Gastroesophageal sphincter (tissue), 4 donors: ENCODE results near the gene PPP1R2B. TPM values are rescaled to one million over a fixed set of nuclear protein-coding genes. Genes with fewer than 3 reads are reported as not detected.

Experiments
- ATAC-seq: fragments of 150-250 bp; one replicate; pipeline ENCODE4 v1.9.1; 2016; ENCODE audit warnings: mild to moderate bottlenecking, moderate library complexity
- H3K27ac ChIP-seq, 4 donors: fragments of 200-600 bp; sonication (generic) in 3 of 4; 1 replicate in 3 of 4; 2 replicates in 1 of 4; pipeline ENCODE4 v1.5.1; 2016 to 2019
- H3K27me3 ChIP-seq: fragments of 200-600 bp; sonication (generic); one replicate; pipeline ENCODE4 v1.5.1; 2019
- H3K36me3 ChIP-seq, 2 donors: fragments of 200-600 bp; sonication (generic); one replicate each; pipeline ENCODE4 v1.5.1; 2019; ENCODE audit warnings: control low read depth in 1 of 2
- H3K4me1 ChIP-seq, 3 donors: fragments of 200-600 bp; sonication (generic); 1 replicate in 2 of 3; 2 replicates in 1 of 3; pipeline ENCODE4 v1.5.1; 2016 to 2019; ENCODE audit warnings: control low read depth in 2 of 3
- H3K4me3 ChIP-seq, 2 donors: fragments of 200-600 bp; sonication (generic); one replicate each; pipeline ENCODE4 v1.5.1; 2019; ENCODE audit warnings: mild to moderate bottlenecking in 1 of 2, moderate library complexity in 1 of 2
- H3K9me3 ChIP-seq, 3 donors: fragments of 200-600 bp; sonication (generic); one replicate each; pipeline ENCODE4 v1.5.1; 2017 to 2019; ENCODE audit warnings: control low read depth in 2 of 3
- CTCF ChIP-seq, 4 experiments: fragments of 200-600 bp in 2 of 4; fragments of 450-650 bp in 2 of 4; sonication (generic) in 1 of 4; IDR thresholded peaks; one replicate each; pipeline ENCODE4 v1.5.1; 2017 to 2019; ENCODE audit warnings: antibody characterized with exemption in 4 of 4, mild to moderate bottlenecking in 2 of 4, moderate library complexity in 2 of 4
- EP300 ChIP-seq: sonication (generic); formaldehyde crosslinking; IDR thresholded peaks from one replicate; pipeline ENCODE4 v1.6.1; 2017; ENCODE audit warnings: antibody characterized with exemption, mild to moderate bottlenecking
- POLR2A ChIP-seq, 2 donors: fragments of 450-650 bp; IDR thresholded peaks; one replicate each; pipeline ENCODE4 v1.6.1; 2017; ENCODE audit warnings: antibody characterized with exemption in 2 of 2, mild to moderate bottlenecking in 2 of 2, moderate library complexity in 1 of 2
- POLR2AphosphoS5 ChIP-seq: sonication (generic); formaldehyde crosslinking; IDR thresholded peaks from one replicate; pipeline ENCODE4 v1.6.1; 2017; ENCODE audit warnings: antibody characterized with exemption
- WGBS, 2 donors: methylation state at CpG; one replicate each; pipeline ENCODE4 v1.1.5; 2018; ENCODE audit warnings: low coverage in 1 of 2; 5-methylcytosine and 5-hydroxymethylcytosine counted together
- small RNA-seq, 4 donors: library from RNA; depleted of rRNA; stranded (forward); fragments of <200 nt; gene quantifications; one replicate each; pipeline ENCODE3, GENCODE V24; 2016
- total RNA-seq, 4 donors: library from RNA; depleted of rRNA; stranded (reverse); fragments of >200 nt; gene quantifications; one replicate each; pipeline ENCODE4 v1.1.0, GENCODE V29; 2016

Gene PPP1R2B
- total RNA-seq, 4 donors from 2014 or later, result 0.13 to 0.15 TPM; not detected in 2

DNA sequence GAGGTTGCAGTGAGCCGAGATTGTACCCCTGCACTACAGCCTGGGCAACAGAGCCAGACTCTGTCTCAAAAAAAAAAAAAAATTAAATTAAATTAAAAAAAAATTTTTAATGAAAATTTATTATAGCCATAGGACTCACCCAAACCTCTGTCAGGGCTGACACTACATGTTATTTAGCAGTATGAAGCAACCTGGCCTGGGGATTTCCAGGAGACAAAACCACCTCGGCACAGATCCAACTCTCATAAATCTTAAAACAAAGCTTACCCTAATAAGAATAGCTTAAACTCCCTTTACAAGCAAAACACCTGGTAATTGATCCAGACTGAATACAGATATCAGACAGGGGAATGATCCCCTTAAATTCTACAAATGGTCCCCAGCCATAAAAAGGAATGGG, 38.4 kb downstream of the PPP1R2B start:
- no peak for TF ChIP-seq POLR2AphosphoS5
- no peak for TF ChIP-seq CTCF (IDR thresholded peaks at IDR 0.05)
- no peak for TF ChIP-seq POLR2A (IDR thresholded peaks at IDR 0.05)
- no peak for TF ChIP-seq EP300
- 58 to 67% methylated on average over 1 to 2 of the region's 2 CpGs for WGBS, 2 donors

DNA sequence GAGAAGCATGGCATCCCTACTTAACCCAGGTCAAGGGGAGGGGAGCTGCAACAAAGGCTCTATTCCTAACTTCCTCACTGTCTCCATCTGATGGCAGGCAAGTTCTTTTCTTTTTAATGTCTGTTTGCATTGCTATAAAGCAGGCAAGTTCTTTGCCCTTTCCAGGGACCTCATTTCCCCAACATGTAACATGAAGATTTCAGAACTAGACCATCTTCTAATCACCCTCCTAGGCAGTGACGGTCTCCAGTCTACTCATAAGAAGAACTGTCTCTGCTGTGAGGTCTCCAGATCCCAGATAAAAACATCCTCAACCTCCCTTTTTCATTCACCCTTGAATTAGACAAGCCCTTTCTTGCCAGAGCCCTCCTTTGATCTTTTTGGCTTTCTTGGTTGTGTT, 42.1 kb downstream of the PPP1R2B start:
- WGBS, 2 donors, result 63 to 80% methylated on average over 1 of the region's 1 CpG
- Histone ChIP-seq H3K36me3 (no peaks in the 10 kb centered on the region), H3K9me3 (no peaks in the 10 kb centered on the region), H3K27ac (no peak overlapping the region), H3K4me1 (no peaks in the 10 kb centered on the region), H3K27me3 (no peaks in the 10 kb centered on the region), H3K4me3 (no peak overlapping the region)
- TF ChIP-seq POLR2AphosphoS5 (no peak), EP300 (no peak), POLR2A (IDR thresholded peaks at IDR 0.05) (no peak), CTCF (IDR thresholded peaks at IDR 0.05) (no peak)
- ATAC-seq, result no peak

More for the DNA sequence above, 38.4 kb downstream of the PPP1R2B start:
- Histone ChIP-seq H3K9me3 (no peaks in the 10 kb centered on the region), H3K27ac (no peak overlapping the region), H3K27me3 (no peaks in the 10 kb centered on the region), H3K4me1 (no peaks in the 10 kb centered on the region), H3K4me3 (no peak overlapping the region), H3K36me3 (no peaks in the 10 kb centered on the region)
- no peak for ATAC-seq

GRCh38 chr5:156892864-156893263, 42.8 kb downstream of the PPP1R2B start:
- Histone ChIP-seq H3K27ac (no peak overlapping the region), H3K36me3 (no peaks in the 10 kb centered on the region), H3K27me3 (no peaks in the 10 kb centered on the region), H3K4me1 (no peaks in the 10 kb centered on the region), H3K4me3 (no peak overlapping the region), H3K9me3 (no peaks in the 10 kb centered on the region)
- TF ChIP-seq CTCF (IDR thresholded peaks at IDR 0.05) (no peak), POLR2A (IDR thresholded peaks at IDR 0.05) (no peak), POLR2AphosphoS5 (no peak), EP300 (no peak)
- ATAC-seq, result no peak
- 82 to 88% methylated on average over 2 to 4 of the region's 4 CpGs for WGBS, 2 donors

DNA sequence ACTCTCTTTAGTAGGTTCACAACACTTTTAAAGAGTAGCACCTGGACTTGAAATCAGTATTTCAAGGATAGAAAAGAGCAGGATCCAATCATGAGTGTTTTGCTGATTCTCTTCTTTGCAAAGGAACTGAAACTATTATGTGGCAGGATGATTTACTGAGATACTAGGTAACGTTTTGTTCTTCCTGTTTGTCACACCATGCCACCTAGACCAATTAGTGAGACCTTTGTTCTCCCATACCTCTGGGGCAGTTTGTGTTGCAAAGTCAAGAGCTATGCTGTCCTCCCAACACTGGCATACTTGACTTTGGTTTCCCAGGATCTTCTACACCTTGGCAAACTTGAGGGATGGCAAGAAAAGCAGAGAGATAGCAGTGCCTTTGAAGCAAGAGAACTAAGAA, 43.4 kb downstream of the PPP1R2B start:
- WGBS, 2 donors, result 44 to 60% methylated on average over 1 of the region's 1 CpG
- no peaks in the 10 kb centered on the region for H3K36me3 ChIP-seq
- no peak overlapping the region for H3K4me3 ChIP-seq
- H3K9me3 ChIP-seq, result no peaks in the 10 kb centered on the region
- H3K4me1 ChIP-seq, result no peaks in the 10 kb centered on the region
- no peaks in the 10 kb centered on the region for H3K27me3 ChIP-seq
- no peak for TF ChIP-seq CTCF (IDR thresholded peaks at IDR 0.05)
- no peak for TF ChIP-seq EP300
- no peak overlapping the region for H3K27ac ChIP-seq
- ATAC-seq, result no peak

DNA sequence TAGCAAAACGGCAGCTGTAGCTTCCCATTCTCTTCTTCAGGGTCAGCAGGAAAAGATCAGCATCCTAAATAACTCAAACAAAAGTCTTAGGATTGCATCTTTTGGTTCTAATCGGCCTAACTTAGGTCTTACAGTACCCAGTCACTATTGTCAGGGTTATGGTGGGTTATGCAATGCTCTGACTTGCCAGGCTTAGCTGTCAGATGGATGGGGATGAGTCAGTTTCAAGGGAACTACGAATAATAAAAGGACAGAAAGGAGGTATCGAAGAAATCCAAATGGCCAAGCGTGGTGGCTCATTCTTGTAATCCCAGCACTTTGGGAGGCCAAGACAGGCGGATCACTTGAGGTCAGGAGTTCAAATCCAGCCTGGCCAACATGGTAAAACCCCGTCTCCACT, 46.5 kb downstream of the PPP1R2B start:
- Histone ChIP-seq H3K27ac (no peak overlapping the region), H3K36me3 (no peaks in the 10 kb centered on the region), H3K4me3 (no peak overlapping the region), H3K9me3 (no peaks in the 10 kb centered on the region), H3K4me1 (no peaks in the 10 kb centered on the region), H3K27me3 (no peaks in the 10 kb centered on the region)
- WGBS, 2 donors, result 84 to 100% methylated on average over 1 to 7 of the region's 7 CpGs
- no peak for TF ChIP-seq POLR2AphosphoS5
- TF ChIP-seq POLR2A (IDR thresholded peaks at IDR 0.05), result no peak
- no peak for TF ChIP-seq CTCF (IDR thresholded peaks at IDR 0.05)
- no peak for TF ChIP-seq EP300
- ATAC-seq, result no peak

Small RNA genes within 50 kb of the gene (small RNA-seq; reads per million reads assigned to genes)
- 0 reads per million in 4 donors for gene RNU6-556P

Other genes with a start within 250 kb of the PPP1R2B start
- 1 to 10 TPM in 1 of 4 donors, under 1 TPM in 1, not detected in 2; 0.67 to 1.2 TPM for gene TIMD4, start 112.9 kb downstream of the PPP1R2B start, total RNA-seq
- 1 to 10 TPM in 1 of 4 donors, not detected in 3; 1.1 TPM for gene HAVCR1, start 208.8 kb downstream of the PPP1R2B start, total RNA-seq